GM23338 (cell line): ENCODE measurements around the gene EPHA3.

ENCODE experiments used
- CREB1 ChIP-seq: fragments of 250-450 bp; sonication (Bioruptor Pico); IDR thresholded peaks from 2 replicates; pipeline ENCODE4 v1.5.0; 2020; ENCODE audit warnings: low read depth, mild to moderate bottlenecking, moderate library complexity
- ETS1 ChIP-seq: IDR thresholded peaks from 2 replicates; pipeline ENCODE4 v1.6.1; 2016; ENCODE audit warnings: antibody characterized with exemption
- EZH2 ChIP-seq: fragments of 200-600 bp; sonication (generic); IDR thresholded peaks from one replicate; pipeline ENCODE4 v1.8.0; 2017; ENCODE audit warnings: antibody characterized with exemption, mild to moderate bottlenecking, low read depth; ENCODE audit not compliant: unreplicated experiment
- EZH2phosphoT487 ChIP-seq: fragments of 200-600 bp; sonication (generic); IDR thresholded peaks from one replicate; pipeline ENCODE4 v1.8.1; 2018; ENCODE audit warnings: antibody characterized with exemption; ENCODE audit not compliant: unreplicated experiment
- JUNB ChIP-seq: IDR thresholded peaks from one replicate; pipeline ENCODE4 v1.6.1; 2016; ENCODE audit warnings: antibody characterized with exemption; ENCODE audit not compliant: unreplicated experiment
- NANOG ChIP-seq: IDR thresholded peaks from 2 replicates; pipeline ENCODE4 v1.6.1; 2016; ENCODE audit warnings: antibody characterized with exemption, borderline replicate concordance
- POLR2AphosphoS5 ChIP-seq: IDR thresholded peaks from 2 replicates; pipeline ENCODE4 v1.6.1; 2016; ENCODE audit warnings: antibody characterized with exemption, low read depth
- STAT1 ChIP-seq: IDR thresholded peaks from one replicate; pipeline ENCODE4 v1.6.1; 2016; ENCODE audit warnings: antibody characterized with exemption; ENCODE audit not compliant: unreplicated experiment
- ZNF114 ChIP-seq: fragments of 250-450 bp; sonication (Bioruptor Pico); IDR thresholded peaks from 2 replicates; pipeline ENCODE4 v1.5.0; 2020; ENCODE audit warnings: mild to moderate bottlenecking, moderate library complexity
- ZNF331 ChIP-seq: fragments of 250-450 bp; sonication (Bioruptor Pico); IDR thresholded peaks from 2 replicates; pipeline ENCODE4 v1.5.0; 2020; ENCODE audit warnings: low read depth, mild to moderate bottlenecking, moderate library complexity
- TF ChIP-seq, protein P1 (sequence below), 2 experiments: fragments of 200-600 bp in 1 of 2; sonication (generic) in 1 of 2; conservative IDR thresholded peaks; 2 replicates each; pipeline versions ENCODE4 v1.5.1 to v1.6.1; 2016 to 2017; ENCODE audit warnings: antibody characterized with exemption in 2 of 2, low read depth in 2 of 2, mild to moderate bottlenecking in 2 of 2, moderate library complexity in 1 of 2
- TF ChIP-seq, protein P2 (sequence below): IDR thresholded peaks from one replicate; pipeline ENCODE4 v1.6.1; 2018; ENCODE audit warnings: antibody characterized with exemption; ENCODE audit not compliant: unreplicated experiment

DNA sequence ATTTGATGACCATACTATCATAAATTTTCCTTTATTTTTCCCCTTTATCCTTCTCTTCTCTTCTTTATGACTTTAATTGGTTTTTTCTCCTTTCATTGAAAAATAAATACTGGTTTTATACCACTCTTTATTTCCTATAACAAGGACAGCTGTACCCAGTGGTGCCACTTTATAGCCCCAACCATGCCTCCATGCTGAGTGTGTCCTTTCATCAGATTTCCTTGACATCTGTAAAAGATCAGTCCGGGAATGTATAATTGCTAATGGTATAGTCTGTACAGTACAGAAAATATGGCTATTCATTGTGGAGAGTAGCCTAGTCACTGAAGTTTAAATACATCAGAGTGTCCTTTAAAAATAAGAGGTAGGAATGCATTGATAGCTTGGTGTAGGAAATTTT lies 74.6 kb downstream of the EPHA3 start:
- no peak for TF ChIP-seq CREB1
- no peak for TF ChIP-seq POLR2AphosphoS5
- TF ChIP-seq, protein P1, sequence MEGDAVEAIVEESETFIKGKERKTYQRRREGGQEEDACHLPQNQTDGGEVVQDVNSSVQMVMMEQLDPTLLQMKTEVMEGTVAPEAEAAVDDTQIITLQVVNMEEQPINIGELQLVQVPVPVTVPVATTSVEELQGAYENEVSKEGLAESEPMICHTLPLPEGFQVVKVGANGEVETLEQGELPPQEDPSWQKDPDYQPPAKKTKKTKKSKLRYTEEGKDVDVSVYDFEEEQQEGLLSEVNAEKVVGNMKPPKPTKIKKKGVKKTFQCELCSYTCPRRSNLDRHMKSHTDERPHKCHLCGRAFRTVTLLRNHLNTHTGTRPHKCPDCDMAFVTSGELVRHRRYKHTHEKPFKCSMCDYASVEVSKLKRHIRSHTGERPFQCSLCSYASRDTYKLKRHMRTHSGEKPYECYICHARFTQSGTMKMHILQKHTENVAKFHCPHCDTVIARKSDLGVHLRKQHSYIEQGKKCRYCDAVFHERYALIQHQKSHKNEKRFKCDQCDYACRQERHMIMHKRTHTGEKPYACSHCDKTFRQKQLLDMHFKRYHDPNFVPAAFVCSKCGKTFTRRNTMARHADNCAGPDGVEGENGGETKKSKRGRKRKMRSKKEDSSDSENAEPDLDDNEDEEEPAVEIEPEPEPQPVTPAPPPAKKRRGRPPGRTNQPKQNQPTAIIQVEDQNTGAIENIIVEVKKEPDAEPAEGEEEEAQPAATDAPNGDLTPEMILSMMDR (conservative IDR thresholded peaks at IDR 0.05; ENCODE audit: low read depth in 2 of 2): no peak
- no peak for TF ChIP-seq EZH2
- TF ChIP-seq EZH2phosphoT487: no peak
- TF ChIP-seq, protein P2, sequence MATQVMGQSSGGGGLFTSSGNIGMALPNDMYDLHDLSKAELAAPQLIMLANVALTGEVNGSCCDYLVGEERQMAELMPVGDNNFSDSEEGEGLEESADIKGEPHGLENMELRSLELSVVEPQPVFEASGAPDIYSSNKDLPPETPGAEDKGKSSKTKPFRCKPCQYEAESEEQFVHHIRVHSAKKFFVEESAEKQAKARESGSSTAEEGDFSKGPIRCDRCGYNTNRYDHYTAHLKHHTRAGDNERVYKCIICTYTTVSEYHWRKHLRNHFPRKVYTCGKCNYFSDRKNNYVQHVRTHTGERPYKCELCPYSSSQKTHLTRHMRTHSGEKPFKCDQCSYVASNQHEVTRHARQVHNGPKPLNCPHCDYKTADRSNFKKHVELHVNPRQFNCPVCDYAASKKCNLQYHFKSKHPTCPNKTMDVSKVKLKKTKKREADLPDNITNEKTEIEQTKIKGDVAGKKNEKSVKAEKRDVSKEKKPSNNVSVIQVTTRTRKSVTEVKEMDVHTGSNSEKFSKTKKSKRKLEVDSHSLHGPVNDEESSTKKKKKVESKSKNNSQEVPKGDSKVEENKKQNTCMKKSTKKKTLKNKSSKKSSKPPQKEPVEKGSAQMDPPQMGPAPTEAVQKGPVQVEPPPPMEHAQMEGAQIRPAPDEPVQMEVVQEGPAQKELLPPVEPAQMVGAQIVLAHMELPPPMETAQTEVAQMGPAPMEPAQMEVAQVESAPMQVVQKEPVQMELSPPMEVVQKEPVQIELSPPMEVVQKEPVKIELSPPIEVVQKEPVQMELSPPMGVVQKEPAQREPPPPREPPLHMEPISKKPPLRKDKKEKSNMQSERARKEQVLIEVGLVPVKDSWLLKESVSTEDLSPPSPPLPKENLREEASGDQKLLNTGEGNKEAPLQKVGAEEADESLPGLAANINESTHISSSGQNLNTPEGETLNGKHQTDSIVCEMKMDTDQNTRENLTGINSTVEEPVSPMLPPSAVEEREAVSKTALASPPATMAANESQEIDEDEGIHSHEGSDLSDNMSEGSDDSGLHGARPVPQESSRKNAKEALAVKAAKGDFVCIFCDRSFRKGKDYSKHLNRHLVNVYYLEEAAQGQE: no peak
- TF ChIP-seq ZNF331 (CRISPR knock-in tag): no peak
- TF ChIP-seq JUNB: no peak
- TF ChIP-seq NANOG: no peak
- no peak for TF ChIP-seq ETS1
- TF ChIP-seq ZNF114 (CRISPR knock-in tag): no peak
- no peak for TF ChIP-seq STAT1
